Limb (tissue), 2 donors: ENCODE measurements around the gene TET2.

Experiments used
- DNase-seq, 2 donors: peaks; one replicate each; pipeline ENCODE4 v3.0.0-alpha.2; 2016; ENCODE audit errors: extremely low spot score in 2 of 2

TET2 gene

GRCh38 chr4:105234582-105234981 is 87.9 kb downstream of the TET2 start:
- DNase-seq, result no peak

- no peak for DNase-seq
Measured at GRCh38 chr4:105236202-105236915, 89.7 kb downstream of the TET2 start.

GRCh38 chr4:105236916-105237311 is 90.2 kb downstream of the TET2 start:
- DNase-seq, result no peak

GRCh38 chr4:105240037-105240436 is 93.4 kb downstream of the TET2 start:
- DNase-seq, result no peak

GRCh38 chr4:105241451-105241850 is 94.8 kb downstream of the TET2 start:
- DNase-seq, result no peak

- no peak for DNase-seq
Measured at GRCh38 chr4:105243446-105243845, 96.8 kb downstream of the TET2 start.

GRCh38 chr4:105246712-105247111 is 100.0 kb downstream of the TET2 start:
- DNase-seq, result peak in 1 of 2 donors; percentile 5

- DNase-seq, result no peak
Measured at GRCh38 chr4:105248613-105249012, 101.9 kb downstream of the TET2 start.

- DNase-seq, result no peak
Measured at GRCh38 chr4:105257817-105258495, 111.3 kb downstream of the TET2 start.

GRCh38 chr4:105265689-105266088 is 119.0 kb downstream of the TET2 start:
- no peak for DNase-seq

GRCh38 chr4:105267280-105267679 is 120.6 kb downstream of the TET2 start:
- DNase-seq, result no peak

- no peak for DNase-seq
Measured at GRCh38 chr4:105272002-105272401, 125.3 kb downstream of the TET2 start.

GRCh38 chr4:105273230-105273629 is 126.6 kb downstream of the TET2 start:
- DNase-seq, result no peak

GRCh38 chr4:105274090-105274489 is 127.4 kb downstream of the TET2 start:
- DNase-seq, result no peak

- DNase-seq, result no peak
Measured at GRCh38 chr4:105274504-105274903, 127.8 kb downstream of the TET2 start.

GRCh38 chr4:105276361-105277104 is 129.9 kb downstream of the TET2 start:
- no peak for DNase-seq

- no peak for DNase-seq
Measured at GRCh38 chr4:105277702-105278101, 131.0 kb downstream of the TET2 start.

GRCh38 chr4:105279314-105279713 is 132.6 kb downstream of the TET2 start:
- no peak for DNase-seq

GRCh38 chr4:105280338-105281123 is 133.9 kb downstream of the TET2 start:
- DNase-seq, result peak in 1 of 2 donors; percentile 21

GRCh38 chr4:105281124-105281415 is 134.4 kb downstream of the TET2 start:
- DNase-seq, result no peak

- DNase-seq, result no peak
Measured at GRCh38 chr4:105282489-105282888, 135.8 kb downstream of the TET2 start.

- no peak for DNase-seq
Measured at GRCh38 chr4:105283501-105283900, 136.8 kb downstream of the TET2 start.
